Nephron progenitor cell (in vitro differentiated cells): ENCODE results near the gene SNAI3.

ENCODE experiments used
- DNase-seq: peaks from one replicate; pipeline ENCODE4 v3.0.0; 2021
- H3K27ac Mint-ChIP-seq: 2 replicates; pipeline ENCODE4 v1.8.0; 2021; ENCODE audit warnings: mild to moderate bottlenecking, moderate library complexity, mixed read lengths
- H3K27me3 Mint-ChIP-seq: 2 replicates; pipeline ENCODE4 v1.8.0; 2021; ENCODE audit warnings: mild to moderate bottlenecking, low read depth, mixed read lengths; ENCODE audit not compliant: poor library complexity
- H3K36me3 Mint-ChIP-seq: 2 replicates; pipeline ENCODE4 v1.8.0; 2021; ENCODE audit warnings: low read depth, mixed read lengths
- H3K4me1 Mint-ChIP-seq: 2 replicates; pipeline ENCODE4 v1.8.0; 2021; ENCODE audit warnings: mixed read lengths
- H3K4me3 Mint-ChIP-seq: 2 replicates; pipeline ENCODE4 v1.8.0; 2021; ENCODE audit warnings: mild to moderate bottlenecking, moderate library complexity, mixed read lengths
- H3K9me3 Mint-ChIP-seq: 2 replicates; pipeline ENCODE4 v1.8.0; 2021; ENCODE audit warnings: mild to moderate bottlenecking, moderate library complexity, mixed read lengths
- TF ChIP-seq, protein P1 (sequence below): fragments of 200-600 bp; sonication (generic); IDR thresholded peaks from 2 replicates; pipeline ENCODE4 v1.5.0; 2021; ENCODE audit warnings: antibody characterized with exemption

Gene SNAI3

DNA sequence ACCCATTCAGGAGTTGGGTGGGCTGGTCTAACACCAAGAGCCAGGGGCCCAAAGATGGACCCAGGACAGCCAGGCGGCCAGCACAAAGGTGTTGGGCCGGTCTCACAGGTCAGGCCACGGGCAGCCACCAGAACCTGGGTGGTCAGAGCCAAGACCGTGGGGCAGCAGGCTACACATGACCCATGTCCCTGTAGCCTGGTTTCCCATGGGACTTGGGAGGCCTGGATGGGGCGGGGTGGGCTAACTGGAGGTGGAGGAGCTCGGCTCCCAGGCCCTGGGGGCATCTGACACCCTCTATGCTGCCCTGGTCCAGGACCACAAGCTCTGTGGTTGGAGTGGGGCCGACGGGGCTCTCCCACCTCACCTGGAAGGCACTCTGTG lies 37.2 kb upstream of the SNAI3 start:
- TF ChIP-seq, protein P1, sequence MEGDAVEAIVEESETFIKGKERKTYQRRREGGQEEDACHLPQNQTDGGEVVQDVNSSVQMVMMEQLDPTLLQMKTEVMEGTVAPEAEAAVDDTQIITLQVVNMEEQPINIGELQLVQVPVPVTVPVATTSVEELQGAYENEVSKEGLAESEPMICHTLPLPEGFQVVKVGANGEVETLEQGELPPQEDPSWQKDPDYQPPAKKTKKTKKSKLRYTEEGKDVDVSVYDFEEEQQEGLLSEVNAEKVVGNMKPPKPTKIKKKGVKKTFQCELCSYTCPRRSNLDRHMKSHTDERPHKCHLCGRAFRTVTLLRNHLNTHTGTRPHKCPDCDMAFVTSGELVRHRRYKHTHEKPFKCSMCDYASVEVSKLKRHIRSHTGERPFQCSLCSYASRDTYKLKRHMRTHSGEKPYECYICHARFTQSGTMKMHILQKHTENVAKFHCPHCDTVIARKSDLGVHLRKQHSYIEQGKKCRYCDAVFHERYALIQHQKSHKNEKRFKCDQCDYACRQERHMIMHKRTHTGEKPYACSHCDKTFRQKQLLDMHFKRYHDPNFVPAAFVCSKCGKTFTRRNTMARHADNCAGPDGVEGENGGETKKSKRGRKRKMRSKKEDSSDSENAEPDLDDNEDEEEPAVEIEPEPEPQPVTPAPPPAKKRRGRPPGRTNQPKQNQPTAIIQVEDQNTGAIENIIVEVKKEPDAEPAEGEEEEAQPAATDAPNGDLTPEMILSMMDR, result no peak

DNA sequence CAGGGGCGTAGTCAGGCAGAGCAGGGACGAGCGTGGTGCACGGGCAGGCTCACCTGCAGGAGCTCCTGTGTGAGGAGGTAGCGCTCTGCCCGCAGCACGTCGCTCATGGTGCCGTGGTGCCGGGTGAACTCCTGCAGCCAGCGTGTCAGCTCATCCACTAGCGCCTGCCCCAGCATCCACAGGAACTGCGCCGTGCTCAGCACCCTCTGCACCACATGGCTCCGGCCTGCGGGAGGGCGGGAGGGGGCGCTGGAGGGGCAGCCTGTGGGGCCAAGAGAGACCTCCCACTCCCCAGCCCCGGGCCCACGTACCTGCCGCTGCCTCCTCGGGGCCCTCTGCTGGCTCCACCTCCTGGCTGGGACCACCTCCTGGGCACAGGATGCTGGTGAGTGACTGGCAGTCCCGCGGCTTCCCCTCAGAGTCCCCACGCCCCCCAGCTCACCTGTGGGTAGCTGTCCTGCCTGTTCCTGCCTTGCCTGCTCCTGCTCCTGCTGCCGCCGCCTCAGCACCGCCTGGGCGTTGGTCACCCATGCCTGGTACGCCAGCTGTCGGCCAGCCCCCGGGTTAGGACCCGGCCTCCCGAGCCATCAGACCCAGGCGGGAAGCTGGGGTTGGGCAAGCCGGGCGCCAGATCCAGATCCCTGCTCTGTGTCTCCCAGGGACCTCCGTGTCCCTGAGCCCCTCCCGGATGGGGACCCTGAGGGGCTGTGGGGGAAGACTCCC lies 36.6 kb upstream of the SNAI3 start:
- DNase-seq, result no peak
- Mint-ChIP-seq H3K36me3 (no peaks in the 10 kb centered on the region), H3K4me1 (no peaks in the 10 kb centered on the region), H3K4me3 (no peak overlapping the region), H3K27me3 (no peaks in the 10 kb centered on the region), H3K9me3 (no peaks in the 10 kb centered on the region), H3K27ac (no peak overlapping the region)
- TF ChIP-seq, protein P1, result no peak

More for the DNA sequence above, 37.2 kb upstream of the SNAI3 start:
- Mint-ChIP-seq H3K4me1 (no peaks in the 10 kb centered on the region), H3K4me3 (no peak overlapping the region), H3K27ac (no peak overlapping the region), H3K36me3 (no peaks in the 10 kb centered on the region), H3K27me3 (no peaks in the 10 kb centered on the region), H3K9me3 (no peaks in the 10 kb centered on the region)
- no peak for DNase-seq

DNA sequence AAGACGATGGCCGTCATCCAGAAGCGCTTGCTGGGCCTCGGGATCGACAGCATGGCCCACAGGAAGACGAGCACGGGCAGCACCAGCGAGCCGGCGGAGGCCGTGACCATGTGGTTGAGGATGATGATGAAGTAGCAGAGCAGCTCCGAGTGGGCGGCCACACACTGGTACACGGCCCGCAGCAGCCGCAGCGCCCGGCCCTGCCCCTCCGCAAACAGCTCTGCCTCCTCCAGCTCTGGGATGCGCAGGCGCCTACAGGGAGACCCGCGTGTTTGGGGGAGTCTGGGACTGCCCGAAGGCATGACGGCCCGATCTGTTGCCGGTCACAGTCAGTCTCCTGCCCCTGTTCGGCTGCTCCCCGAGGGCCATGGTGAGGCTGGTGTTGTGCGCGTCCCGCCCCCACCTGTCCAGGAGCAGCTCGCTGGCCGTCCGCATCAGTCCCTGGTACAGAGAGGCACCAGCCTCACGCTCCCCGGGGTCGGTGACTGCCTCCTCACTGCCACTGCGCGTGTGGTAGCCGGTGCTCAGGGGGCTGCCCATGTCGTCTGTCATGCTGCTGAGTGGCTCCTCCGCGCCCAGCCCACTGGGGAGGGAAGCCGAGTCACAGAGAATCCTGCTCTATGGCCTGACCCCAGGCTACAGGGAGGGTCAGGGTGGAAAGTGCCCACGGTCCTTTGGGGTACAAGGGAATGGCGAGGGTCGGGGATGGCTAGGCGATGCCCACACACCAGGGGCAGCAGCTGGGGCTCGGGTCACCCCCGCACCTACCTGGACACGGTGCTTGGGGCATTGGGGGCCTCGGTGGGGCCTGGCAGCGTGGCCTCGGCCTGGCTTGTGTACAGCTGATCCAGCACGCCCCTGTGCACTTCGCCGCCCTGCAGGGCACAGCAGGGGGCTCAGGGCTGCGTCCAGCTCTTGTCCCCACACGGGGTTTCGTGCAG lies 35.8 kb upstream of the SNAI3 start:
- TF ChIP-seq, protein P1, result no peak
- Mint-ChIP-seq H3K4me3 (no peak overlapping the region), H3K27me3 (no peaks in the 10 kb centered on the region), H3K9me3 (no peaks in the 10 kb centered on the region), H3K27ac (no peak overlapping the region), H3K4me1 (peaks cover 4% of the 10 kb centered on the region), H3K36me3 (peaks cover 4% of the 10 kb centered on the region)
- no peak for DNase-seq

DNA sequence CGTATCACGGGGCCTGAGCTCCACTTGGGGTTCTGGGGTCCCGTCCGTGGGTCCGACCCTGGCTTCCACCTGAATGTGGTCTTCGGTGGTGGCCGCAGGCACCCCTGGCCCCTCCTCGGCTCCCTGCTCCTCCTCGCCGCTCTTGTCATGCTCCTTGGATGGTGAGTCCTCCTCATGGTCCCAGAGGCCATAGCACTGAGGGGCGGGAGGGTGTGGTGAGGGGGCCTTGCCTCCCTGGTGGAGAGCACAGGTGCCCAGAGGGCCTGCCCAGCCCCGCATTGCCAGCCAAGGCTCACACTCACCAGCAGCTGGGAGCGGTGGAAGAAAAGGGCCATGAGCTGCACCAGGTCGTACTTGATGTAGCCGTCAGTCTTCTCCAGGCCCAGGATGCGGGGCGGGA lies 34.9 kb upstream of the SNAI3 start:
- Mint-ChIP-seq H3K4me1 (peaks cover 5% of the 10 kb centered on the region), H3K9me3 (no peaks in the 10 kb centered on the region), H3K36me3 (peaks cover 5% of the 10 kb centered on the region), H3K27ac (no peak overlapping the region), H3K4me3 (no peak overlapping the region), H3K27me3 (no peaks in the 10 kb centered on the region)
- TF ChIP-seq, protein P1, result no peak
- DNase-seq, result no peak

DNA sequence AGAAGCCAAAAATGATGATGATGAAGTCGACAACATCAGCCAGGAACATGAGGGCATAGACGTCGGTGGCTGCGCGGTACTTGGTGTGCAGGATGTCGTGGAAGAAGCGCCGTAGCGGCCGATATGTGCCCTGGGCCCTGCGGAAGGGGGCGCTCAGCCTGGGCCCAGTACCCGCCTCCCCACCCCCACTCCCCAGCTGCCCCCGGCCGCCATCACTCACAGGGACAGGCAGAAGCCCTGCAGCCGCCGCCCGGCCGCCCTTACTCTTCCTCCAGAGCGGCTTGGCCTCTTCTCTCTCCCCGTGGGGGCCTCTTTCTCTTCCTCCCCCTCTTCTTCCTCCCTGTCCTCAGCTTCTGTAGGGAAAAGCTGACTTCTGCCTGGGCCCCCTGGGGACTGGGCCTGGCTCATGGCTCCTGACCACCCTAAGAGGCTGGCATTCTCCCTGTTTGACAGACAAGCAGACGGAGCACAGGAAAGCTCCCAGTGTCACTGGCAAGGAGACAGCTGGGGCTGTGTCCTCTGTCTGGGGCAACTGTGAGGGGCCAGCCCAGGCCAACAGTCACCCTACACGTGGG lies 34.2 kb upstream of the SNAI3 start:
- Mint-ChIP-seq H3K4me1 (peaks cover 5% of the 10 kb centered on the region), H3K4me3 (no peak overlapping the region), H3K36me3 (peaks cover 5% of the 10 kb centered on the region), H3K9me3 (no peaks in the 10 kb centered on the region), H3K27ac (no peak overlapping the region), H3K27me3 (no peaks in the 10 kb centered on the region)
- TF ChIP-seq, protein P1, result no peak
- no peak for DNase-seq
